HG03064 (cell line): ENCODE results near the gene RNF115.
"Not testable (repeated sequence)": the region's sequence is repeated elsewhere in the genome, so short reads cannot be mapped to it uniquely, and the experiment has no call there.

Experiments used
- ATAC-seq: cut with Tn5 transposase; IDR thresholded peaks from one replicate; pipeline ENCODE4 v1.9.1; 2021; ENCODE audit warnings: low read depth; ENCODE audit not compliant: unreplicated experiment

The RNF115 gene

GRCh38 chr1:145823565-145824498 is at the start of gene RNF115, which contains the start of gene POLR3C:
RNF115 (minus strand) TSS chr1:145824095; CDS start chr1:145823873, 222 bp downstream.
POLR3C (plus strand) TSS chr1:145824200; CDS start chr1:145825777, 1,577 bp downstream.
- peak; percentile 71 for ATAC-seq

- ATAC-seq, result no peak
Observed at GRCh38 chr1:145871994-145872924, 48.4 kb upstream of the RNF115 start.

- ATAC-seq, result no peak
Observed at GRCh38 chr1:145868232-145868631, 44.3 kb upstream of the RNF115 start.

GRCh38 chr1:145863282-145864018 is 39.6 kb upstream of the RNF115 start:
- no peak for ATAC-seq

GRCh38 chr1:145859491-145860023 is 35.7 kb upstream of the RNF115 start:
- ATAC-seq, result peak; percentile 55

GRCh38 chr1:145858901-145859490 is 35.1 kb upstream of the RNF115 start, which contains the start of gene PIAS3:
PIAS3 (minus strand) TSS chr1:145859081; CDS start chr1:145858990, 91 bp downstream.
- ATAC-seq, result peak; percentile 87

- ATAC-seq, result peak; percentile 7
Observed at GRCh38 chr1:145858238-145858900, 34.5 kb upstream of the RNF115 start.

- no peak for ATAC-seq
Observed at GRCh38 chr1:145857170-145857569, 33.3 kb upstream of the RNF115 start.

GRCh38 chr1:145855426-145855948 is 31.6 kb upstream of the RNF115 start:
- no peak for ATAC-seq

GRCh38 chr1:145849356-145850160 is 25.7 kb upstream of the RNF115 start:
- no peak for ATAC-seq

- no peak for ATAC-seq
Observed at GRCh38 chr1:145847827-145848226, 23.9 kb upstream of the RNF115 start.

- ATAC-seq, result no peak
Observed at GRCh38 chr1:145846201-145846612, 22.3 kb upstream of the RNF115 start.

GRCh38 chr1:145845514-145846161 is 21.7 kb upstream of the RNF115 start, which contains the start of gene NUDT17:
NUDT17 (plus strand) TSS chr1:145845630; CDS start chr1:145845641, 11 bp downstream.
- ATAC-seq, result peak; percentile 60

- peak; percentile 62 for ATAC-seq
Observed at GRCh38 chr1:145845144-145845513, 21.2 kb upstream of the RNF115 start.

- no peak for ATAC-seq
Observed at GRCh38 chr1:145843031-145843430, 19.1 kb upstream of the RNF115 start.

- no peak for ATAC-seq
Observed at GRCh38 chr1:145837656-145838055, 13.8 kb upstream of the RNF115 start.

- not testable (repeated sequence) for ATAC-seq
Observed at GRCh38 chr1:145830810-145831209, 6.9 kb upstream of the RNF115 start.
